Measurements from ENCODE around the gene NRDC. TPM values are rescaled to one million over a fixed set of nuclear protein-coding genes. Genes with fewer than 3 reads are reported as not detected.

NRDC gene
- total and polyA plus RNA-seq, 2 donors from 2014 or later: 99.5 to 110 TPM

- DNase-seq (peak in 1 of 5 donors; percentile 61), FAIRE-seq (no peak)
- no peaks in the 10 kb centered on the region for H3K27me3 ChIP-seq (ENCODE audit: control insufficient read depth, insufficient read depth, low read length)
- no peaks in the 10 kb centered on the region for H3K36me3 ChIP-seq (ENCODE audit: control insufficient read depth in 2 of 3, insufficient read depth in 3 of 3, low read length in 3 of 3)
- H3K27ac ChIP-seq (ENCODE audit: low read depth in 2 of 2, low read length in 2 of 2): no peak overlapping the region
- TF ChIP-seq CTCF (IDR thresholded peaks at IDR 0.05; ENCODE audit: borderline replicate concordance, extremely low read depth, insufficient read depth): no peak
- intact Hi-C loops (cut with DNase I): no loop called here
- H3K4me3 ChIP-seq (ENCODE audit: low read length in 3 of 3): no peak overlapping the region
- no peaks in the 10 kb centered on the region for H3K9me3 ChIP-seq (ENCODE audit: control insufficient read depth in 2 of 3, insufficient read depth in 1 of 3, low read length in 3 of 3)
- no peaks in the 10 kb centered on the region for H3K4me1 ChIP-seq (ENCODE audit: control insufficient read depth in 2 of 3, insufficient read depth in 2 of 3, low read depth in 1 of 3, low read length in 3 of 3)
- H3K9ac ChIP-seq (ENCODE audit: low read length in 3 of 3): no peak overlapping the region
These were observed 41.2 kb upstream of the NRDC start for GRCh38 chr1:51919684-51920083.

- FAIRE-seq (no peak), DNase-seq (no peak)
- no peaks in the 10 kb centered on the region for H3K9me3 ChIP-seq (ENCODE audit: control insufficient read depth in 2 of 3, insufficient read depth in 1 of 3, low read length in 3 of 3)
- TF ChIP-seq CTCF (IDR thresholded peaks at IDR 0.05; ENCODE audit: borderline replicate concordance, extremely low read depth, insufficient read depth): no peak
- H3K27ac ChIP-seq (ENCODE audit: low read depth in 2 of 2, low read length in 2 of 2): no peak overlapping the region
- no peak overlapping the region for H3K9ac ChIP-seq (ENCODE audit: low read length in 3 of 3)
- no peaks in the 10 kb centered on the region for H3K36me3 ChIP-seq (ENCODE audit: control insufficient read depth in 2 of 3, insufficient read depth in 3 of 3, low read length in 3 of 3)
- H3K27me3 ChIP-seq (ENCODE audit: control insufficient read depth, insufficient read depth, low read length): no peaks in the 10 kb centered on the region
- no peaks in the 10 kb centered on the region for H3K4me1 ChIP-seq (ENCODE audit: control insufficient read depth in 2 of 3, insufficient read depth in 2 of 3, low read depth in 1 of 3, low read length in 3 of 3)
- H3K4me3 ChIP-seq (ENCODE audit: low read length in 3 of 3): no peak overlapping the region
- intact Hi-C loops (cut with DNase I): no loop called here
These were observed 38.3 kb upstream of the NRDC start for GRCh38 chr1:51916587-51917405.

DNA sequence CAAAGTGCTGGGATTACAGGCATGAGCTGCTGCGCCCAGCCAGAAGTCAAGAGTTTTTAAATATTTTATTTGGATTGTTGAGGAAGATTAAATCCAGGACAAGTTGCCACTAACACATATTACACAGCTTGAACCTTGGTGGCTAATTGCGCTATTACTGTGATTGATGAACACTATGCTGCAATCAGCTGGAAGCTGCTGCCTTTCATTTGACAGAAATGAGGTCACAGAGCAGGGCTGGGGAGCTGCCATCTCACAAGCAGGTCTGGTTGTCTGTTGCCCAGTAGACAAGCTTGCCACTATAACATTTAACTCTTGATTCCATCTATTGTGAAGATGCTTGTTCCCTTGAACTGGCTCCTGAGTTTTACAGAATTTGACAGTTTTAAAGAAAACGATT is 37.4 kb upstream of the NRDC start:
- no peaks in the 10 kb centered on the region for H3K4me1 ChIP-seq (ENCODE audit: control insufficient read depth in 2 of 3, insufficient read depth in 2 of 3, low read depth in 1 of 3, low read length in 3 of 3)
- intact Hi-C loops (cut with DNase I): no loop called here
- H3K27me3 ChIP-seq (ENCODE audit: control insufficient read depth, insufficient read depth, low read length): no peaks in the 10 kb centered on the region

More for the DNA sequence above, 37.4 kb upstream of the NRDC start:
- no peaks in the 10 kb centered on the region for H3K36me3 ChIP-seq (ENCODE audit: control insufficient read depth in 2 of 3, insufficient read depth in 3 of 3, low read length in 3 of 3)
- H3K4me3 ChIP-seq (ENCODE audit: low read length in 3 of 3): no peak overlapping the region
- H3K27ac ChIP-seq (ENCODE audit: low read depth in 2 of 2, low read length in 2 of 2): no peak overlapping the region
- DNase-seq (no peak), FAIRE-seq (no peak)
- H3K9me3 ChIP-seq (ENCODE audit: control insufficient read depth in 2 of 3, insufficient read depth in 1 of 3, low read length in 3 of 3): no peaks in the 10 kb centered on the region
- TF ChIP-seq CTCF (IDR thresholded peaks at IDR 0.05; ENCODE audit: borderline replicate concordance, extremely low read depth, insufficient read depth): no peak
- no peak overlapping the region for H3K9ac ChIP-seq (ENCODE audit: low read length in 3 of 3)

Measured in kidney (tissue), 14 donors.